ENCODE results near the gene SULF2.

The SULF2 gene

DNA sequence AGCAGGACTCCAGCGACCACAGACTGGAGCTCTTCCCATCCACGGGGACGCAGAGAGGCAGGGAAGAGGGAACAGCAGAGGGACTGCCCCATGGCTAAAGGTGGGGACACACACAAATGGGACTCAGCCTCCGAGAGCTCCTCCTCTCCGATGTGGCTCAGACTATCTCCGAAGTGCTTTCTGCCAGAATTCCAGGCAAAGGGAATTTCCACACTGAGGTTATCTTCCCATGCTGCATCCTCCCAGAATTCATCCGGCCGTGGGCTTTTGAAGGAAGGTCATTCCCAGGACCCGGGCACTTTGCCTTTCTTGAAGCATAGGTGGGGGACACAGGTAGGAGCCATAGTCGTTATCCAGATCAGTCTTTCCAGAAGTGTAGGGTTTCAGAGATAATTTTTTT, 67.9 kb downstream of the SULF2 start:
- DNase-seq (ENCODE audit: low read depth in 1 of 2, low spot score in 1 of 2), result no peak

DNA sequence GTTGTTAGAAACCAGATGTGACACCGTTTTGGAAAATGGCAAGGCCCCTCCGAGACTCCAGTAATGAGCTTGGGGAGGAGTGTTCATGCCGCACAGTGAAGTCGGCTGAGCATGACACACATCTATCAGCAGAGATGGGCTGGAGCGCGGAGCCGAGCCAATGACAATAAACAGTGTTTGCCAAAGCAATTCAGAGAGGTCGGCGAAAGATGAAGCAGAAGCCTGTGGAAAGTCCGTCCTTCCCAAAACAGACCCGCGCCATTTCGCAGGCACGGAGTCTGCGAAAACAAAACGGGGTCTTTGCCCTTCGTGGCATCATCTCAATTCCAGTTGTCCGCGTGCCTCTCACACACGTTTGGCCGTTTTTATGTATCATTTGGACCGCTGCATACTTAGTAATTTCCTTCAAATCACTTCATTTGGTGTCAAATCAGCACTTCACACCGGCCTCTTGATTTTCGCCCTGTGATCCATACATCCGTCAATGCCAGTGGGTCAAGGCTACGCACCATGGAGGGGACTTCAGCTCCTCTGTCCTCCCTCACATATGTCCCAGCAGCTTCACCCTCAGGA, 71.3 kb downstream of the SULF2 start:
- DNase-seq (ENCODE audit: low read depth in 1 of 2, low spot score in 1 of 2), result no peak

DNA sequence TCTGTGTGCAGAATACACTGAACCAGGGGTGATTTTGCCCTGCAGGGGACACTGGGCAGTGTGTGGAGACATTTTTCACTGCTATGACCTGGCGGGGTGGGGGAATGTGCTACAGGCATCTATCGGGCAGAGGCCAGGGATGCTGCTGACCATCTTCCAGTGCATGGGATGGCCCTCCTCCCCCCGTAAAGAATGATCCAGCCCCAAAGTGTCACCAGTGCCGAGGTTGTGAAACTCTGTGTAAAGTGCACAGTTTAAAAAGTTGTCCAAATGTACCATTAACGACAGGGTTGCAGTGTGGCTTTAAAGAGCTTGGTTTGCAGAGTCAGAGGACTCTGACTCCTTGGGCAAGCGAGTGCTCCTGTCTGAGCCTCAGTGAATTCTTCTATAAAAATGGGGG, 72.1 kb downstream of the SULF2 start:
- no peak for DNase-seq (ENCODE audit: low read depth in 1 of 2, low spot score in 1 of 2)

DNA sequence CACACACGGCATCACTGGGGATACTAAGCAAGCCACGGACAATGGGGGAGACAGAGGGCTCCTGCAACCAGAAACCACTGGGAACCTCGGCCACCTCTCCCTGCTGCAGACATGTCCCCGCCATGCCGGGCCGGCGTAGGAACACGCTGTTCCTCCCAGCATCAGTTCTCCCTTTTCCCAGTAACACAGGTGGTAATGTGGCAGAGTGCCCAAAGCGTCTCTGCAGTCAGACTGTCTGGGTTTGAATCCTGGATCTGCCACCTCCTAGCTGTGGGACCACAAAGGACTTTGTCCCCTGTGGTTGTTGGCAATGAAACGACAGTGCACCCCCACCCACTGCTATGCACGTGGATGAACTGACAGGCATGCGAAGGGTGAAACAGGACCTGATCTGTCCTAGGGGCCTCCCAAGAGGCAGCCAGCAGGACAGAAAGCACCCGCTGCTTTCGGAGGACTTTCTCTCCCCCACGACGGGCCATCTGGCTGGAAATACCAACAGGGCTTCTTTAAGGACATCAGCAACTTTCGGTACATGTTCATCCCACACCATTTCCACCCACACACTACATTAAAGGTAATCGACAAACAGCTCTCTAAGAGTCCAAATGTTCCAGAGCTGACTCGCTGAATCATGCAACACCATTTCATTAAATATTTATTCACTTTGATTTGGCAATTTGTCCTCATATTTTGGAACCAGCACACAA, 74.1 kb downstream of the SULF2 start:
- DNase-seq (ENCODE audit: low read depth in 1 of 2, low spot score in 1 of 2), result no peak

DNA sequence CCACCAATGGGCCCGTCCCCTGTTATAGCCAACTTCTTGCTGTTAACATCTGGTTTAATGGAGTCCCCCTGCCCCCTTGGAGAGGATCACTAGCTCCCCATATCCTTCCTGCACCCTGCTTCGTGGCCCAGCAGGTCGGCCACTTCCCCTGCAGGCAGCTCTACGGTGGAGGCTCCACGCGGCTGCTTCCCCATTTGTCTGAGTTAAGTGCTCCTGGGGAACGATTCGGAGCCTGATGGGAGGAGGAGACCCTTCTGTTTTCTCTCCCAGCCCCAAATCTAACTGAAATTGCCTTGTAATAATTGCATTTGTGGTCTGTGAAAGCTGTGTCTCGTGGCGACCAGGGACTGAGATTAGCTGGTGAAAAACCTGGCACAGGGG, 74.6 kb downstream of the SULF2 start:
- no peak for DNase-seq (ENCODE audit: low read depth in 1 of 2, low spot score in 1 of 2)

DNA sequence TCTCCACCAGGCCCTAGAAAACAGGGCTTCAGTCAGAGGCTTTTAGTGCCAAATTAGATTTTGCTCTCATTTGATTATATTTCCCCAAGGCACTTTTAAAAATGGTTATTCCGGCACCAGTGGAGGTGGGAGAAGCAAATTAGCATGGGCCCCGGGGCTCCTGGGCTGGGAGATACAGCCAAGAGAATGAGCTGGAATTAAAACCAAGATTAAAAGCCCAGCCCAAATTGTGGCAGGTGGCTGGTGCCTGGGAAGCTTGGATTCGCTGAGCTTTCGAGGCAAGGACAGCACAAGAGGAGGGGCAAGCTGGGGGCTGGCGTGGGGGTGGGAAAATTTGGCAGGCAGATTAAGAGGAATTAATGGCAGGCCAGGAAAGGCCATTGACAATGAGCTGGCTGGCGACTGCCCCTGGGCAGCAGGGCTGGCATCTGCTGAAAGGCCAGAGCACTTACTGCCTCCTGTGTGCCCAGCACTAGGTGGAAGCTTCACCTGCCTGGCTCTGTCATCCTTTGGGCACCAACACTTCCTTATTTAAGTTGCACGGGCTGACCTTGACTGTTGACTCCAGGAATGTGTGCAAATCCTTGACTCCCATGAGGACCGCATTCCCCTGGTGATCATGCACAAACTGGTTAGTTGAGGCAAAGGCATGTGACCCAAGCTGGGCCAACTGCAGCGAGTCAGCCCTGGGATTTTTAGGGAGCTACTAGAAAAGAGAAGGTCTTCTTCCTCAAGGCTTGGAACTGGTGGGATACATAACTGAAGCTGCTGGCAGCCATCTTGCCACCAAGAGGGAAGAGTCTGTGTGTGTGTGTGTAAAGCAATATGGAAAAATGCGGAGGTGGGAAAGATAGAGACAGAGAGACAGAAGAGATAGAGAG, 76.1 kb downstream of the SULF2 start:
- DNase-seq (ENCODE audit: low read depth in 1 of 2, low spot score in 1 of 2), result no peak

DNA sequence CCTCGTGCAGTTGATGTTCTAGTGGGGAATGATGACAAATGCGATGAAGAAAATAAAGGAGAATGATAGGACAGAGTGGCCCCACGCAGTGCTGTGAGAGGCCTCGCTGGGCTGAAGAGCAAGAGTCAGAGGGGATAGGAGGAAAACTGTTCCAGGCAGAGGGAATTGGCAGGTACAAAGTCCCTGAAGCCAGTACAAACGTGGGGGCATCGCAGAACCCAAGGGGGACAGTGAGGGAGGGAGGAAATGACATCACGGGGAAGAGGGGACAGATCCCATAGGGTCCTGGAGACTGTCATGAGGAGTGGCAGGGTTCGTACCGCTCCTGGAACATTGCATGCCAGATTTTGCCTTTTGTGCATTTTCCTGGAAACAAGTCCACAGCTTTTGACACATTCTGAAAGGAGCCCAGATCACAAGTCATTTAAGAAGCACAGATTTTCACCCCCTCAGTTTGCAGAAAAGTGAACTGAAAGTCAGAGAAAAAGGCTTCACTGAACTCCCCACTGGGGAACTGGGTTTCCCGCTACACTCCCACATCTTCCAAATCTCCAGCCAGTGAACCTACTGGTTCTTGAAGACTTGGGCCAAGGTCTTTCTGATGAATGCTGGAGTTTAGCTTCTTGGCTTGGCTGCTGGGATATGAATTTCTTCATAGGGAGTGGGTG, 77.0 kb downstream of the SULF2 start:
- no peak for DNase-seq (ENCODE audit: low read depth in 1 of 2, low spot score in 1 of 2)

DNA sequence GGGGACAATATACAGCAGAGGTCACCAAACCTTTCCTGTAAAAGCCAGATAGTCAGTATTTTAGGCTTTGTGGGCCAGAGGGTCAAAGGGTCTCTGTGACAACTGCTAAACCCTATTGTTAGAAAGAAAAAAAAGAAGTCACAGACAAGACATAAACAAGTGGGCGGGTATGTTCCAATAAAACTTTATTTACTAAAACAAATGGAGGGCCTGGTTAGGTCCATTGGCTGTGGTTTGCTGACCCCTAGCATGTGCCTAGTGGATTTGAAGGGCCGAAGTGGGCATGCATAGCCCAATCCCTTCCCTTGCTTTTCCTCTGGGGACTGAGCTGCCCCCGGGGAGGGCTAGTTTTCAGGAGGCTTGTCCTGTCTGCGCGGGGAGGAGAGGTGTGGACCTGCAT, 78.9 kb downstream of the SULF2 start:
- DNase-seq (ENCODE audit: low read depth in 1 of 2, low spot score in 1 of 2), result no peak

DNA sequence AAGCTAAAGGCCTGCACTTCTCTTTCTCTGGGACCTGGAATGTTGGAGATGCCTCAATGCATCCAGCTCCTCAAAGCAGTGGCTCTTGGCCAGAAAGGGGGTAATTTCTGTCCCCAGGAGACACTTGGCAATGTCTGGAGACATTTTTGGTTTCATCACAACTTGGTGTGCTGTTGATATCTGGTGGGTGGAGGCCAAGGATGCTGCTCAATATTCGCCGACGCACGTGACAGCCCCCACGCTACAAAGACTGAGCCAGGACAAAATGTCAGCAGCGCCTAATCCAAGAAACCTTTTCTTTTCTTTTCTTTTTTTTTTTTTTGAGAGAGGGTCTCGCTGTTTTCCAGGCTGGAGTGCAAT, 79.8 kb downstream of the SULF2 start:
- no peak for DNase-seq (ENCODE audit: low read depth in 1 of 2, low spot score in 1 of 2)

DNA sequence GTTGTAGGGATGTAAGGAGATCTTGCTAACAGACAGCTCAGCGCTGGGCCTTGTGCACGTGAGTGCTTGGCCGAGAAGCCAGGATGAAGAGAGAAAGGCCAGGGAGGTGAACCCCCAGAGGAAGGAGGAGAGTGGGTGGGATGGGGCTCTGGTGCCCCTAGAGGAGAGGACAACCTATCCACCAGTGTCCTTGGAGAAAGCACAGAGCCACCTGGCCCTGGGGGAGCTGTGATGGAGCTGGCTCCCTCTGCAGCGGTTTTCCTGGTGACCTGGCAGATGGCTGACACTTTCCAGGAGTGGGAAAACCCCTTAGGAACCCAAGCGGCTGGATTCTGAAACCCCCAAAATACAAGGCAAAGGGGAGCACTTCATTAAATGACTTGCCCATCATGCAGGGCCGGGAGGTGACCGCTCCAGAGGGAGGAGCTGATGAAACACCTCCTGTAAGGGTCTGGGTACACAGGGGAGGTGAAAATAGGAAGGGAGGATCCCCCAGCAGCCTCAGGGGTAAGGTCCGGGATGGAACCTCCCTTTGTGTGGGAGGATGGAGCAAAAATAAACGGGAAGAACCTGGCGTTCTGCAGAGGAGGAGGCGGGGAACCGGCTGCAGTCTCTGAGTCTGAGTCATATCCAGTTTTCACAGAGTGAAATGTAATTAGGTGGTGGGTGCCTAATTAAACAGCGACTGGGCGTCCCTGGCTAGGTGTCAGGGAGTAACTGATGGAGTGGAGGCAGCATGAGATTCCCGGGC, 80.4 kb downstream of the SULF2 start:
- no peak for DNase-seq (ENCODE audit: low read depth in 1 of 2, low spot score in 1 of 2)

DNA sequence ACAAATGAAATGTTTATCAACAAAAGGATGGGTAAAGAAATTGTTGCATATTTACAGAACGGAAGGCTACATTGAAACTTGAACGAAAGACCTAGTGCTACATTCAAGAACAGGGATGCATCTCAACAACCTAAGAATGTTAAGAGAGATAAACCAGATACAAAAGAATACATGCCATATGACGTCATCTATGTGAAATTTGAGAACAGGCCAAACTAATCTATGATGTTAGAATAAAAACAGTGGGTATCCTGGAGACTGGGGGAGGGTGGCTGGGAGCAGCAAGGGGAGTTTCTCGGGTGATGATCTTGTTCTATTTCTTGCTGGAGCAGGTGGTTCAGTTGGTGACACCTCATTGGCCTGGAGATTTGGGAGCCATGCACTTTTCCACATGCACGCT, 81.5 kb downstream of the SULF2 start:
- DNase-seq (ENCODE audit: low read depth in 1 of 2, low spot score in 1 of 2), result no peak

DNA sequence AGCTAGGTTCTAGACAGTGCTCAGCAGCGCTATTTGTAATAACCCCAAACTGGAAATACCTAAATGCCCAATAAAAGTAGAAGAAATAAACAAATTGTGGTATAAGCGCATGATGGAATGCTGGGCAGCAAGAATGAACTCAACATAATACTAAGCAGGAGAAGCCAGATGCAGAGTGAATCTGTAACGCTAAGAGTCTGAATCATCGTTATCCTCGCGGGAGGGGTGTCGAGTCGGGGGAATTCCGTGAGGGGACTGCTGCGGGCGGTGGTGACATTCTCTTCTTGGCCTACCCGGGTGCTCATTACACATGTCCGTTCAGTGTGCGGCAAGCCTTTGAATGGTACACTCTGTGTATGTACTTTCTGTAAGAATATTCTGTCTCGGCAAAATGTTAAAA, 83.7 kb downstream of the SULF2 start:
- DNase-seq (ENCODE audit: low read depth in 1 of 2, low spot score in 1 of 2), result no peak

DNA sequence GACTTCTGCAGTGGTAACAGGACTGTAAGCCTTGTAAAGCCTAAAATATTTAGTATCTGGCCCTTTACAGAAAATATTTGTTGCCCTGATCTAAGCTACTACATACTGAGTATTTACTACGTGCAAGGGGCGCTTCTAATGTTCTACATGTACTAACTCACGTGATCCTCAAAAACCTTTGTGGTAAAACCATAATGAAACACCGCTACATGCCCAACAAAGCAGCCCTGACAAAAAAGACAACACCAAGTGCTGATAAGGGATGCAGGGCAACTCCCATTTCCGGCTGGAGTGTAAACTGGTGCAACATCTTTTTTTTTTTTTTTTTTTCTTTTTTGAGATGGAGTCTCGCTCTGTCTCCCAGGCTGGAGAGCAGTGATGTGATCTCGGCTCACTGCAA, 85.0 kb downstream of the SULF2 start:
- no peak for DNase-seq (ENCODE audit: low read depth in 1 of 2, low spot score in 1 of 2)

DNA sequence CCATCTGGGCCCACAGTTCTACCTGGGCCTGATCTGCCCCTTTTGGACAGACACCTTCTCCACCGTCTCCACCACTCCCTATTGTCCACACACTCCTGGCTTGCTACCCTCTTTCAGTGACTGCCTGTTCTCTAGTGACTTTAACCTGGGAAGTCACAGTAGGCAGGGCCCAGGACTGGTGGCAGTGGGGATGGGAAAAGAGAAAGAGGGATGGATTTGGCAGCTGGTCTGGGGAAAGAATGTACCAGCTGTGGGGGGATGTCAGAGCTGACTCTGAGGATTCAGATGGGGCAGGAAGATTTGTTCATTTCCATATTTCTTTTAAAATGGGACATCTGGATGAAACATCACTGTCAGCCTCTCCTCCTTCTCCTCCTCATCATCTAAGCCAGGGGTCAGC, 85.5 kb downstream of the SULF2 start:
- no peak for DNase-seq (ENCODE audit: low read depth in 1 of 2, low spot score in 1 of 2)

DNA sequence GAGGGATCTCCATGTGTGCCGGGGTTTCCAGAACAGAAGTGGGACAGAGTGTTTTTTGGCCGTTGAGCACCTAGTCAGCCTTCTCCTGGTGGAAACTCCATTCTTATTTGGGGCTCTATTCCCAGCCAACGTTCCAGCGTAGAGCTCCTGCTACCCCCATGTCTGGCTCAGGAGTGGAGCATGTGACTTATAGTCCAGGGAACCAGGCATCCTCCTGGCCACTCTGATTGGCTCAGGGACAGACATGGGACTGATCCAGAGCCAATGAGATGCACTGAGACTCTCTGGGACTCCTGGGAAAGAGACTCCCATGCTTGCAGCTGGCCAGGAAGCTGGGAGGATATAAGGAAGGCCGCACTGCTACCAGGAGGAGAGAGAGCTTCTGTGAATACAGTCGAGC, 87.1 kb downstream of the SULF2 start:
- no peak for DNase-seq (ENCODE audit: low read depth in 1 of 2, low spot score in 1 of 2)

DNA sequence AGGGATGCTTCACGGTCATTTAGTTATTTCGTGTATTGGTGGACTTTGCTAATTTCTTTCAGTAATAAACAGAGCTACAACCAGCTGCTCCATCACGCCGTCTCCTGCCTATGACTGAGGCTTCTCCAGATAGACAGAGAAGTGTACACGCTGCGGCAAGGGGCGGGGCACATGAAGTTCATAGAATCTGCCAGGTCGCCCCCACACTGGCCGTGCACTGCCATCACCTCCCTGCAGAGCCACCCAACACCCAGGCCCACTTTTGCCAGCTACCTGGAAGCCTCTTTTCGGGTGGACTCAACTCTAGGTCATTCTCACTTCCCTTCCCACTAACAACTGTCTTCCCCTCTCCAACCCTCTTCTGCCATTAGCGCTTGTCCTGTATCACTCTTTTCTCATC, 88.4 kb downstream of the SULF2 start:
- DNase-seq (ENCODE audit: low read depth in 1 of 2, low spot score in 1 of 2), result no peak

DNA sequence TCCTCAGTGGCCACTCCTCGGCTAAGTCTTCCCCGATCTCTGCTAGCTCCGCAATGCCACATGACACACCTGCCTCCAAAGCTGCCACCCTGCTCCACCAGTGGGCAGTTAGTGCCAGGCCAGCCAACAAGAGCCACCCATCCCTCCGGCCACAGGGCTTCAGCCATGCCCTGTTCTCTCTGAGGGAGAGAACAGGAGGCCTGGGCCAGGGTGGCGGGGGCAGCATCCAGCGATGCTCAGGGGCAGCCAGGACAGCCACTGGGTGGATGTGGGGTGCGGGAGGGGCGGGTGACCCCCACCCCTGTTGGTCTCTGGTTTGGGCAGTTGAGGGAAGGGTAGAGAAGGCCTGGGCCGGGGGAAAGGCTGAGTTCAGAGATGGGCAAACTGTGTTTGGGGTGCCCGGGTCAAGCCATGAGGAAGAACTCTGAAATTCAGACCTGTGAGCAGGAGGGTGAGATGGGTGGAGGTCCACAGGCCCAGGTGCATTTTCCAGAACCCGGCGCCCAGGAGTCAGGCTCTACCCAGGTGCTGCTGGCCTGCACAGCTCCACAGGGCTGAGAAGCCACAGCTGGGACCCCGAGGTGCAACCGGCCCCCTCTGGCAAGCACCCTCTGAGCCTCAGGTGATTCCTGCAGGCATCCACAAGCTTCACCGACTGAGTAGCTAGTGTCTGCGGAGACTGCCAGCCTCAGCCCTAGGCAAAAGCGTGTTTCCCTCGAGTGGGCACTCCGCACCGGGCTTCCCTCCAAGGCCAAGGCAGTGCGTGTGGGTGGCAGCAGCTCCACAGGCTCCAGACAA, 91.1 kb downstream of the SULF2 start:
- DNase-seq (ENCODE audit: low read depth in 1 of 2, low spot score in 1 of 2), result no peak

DNA sequence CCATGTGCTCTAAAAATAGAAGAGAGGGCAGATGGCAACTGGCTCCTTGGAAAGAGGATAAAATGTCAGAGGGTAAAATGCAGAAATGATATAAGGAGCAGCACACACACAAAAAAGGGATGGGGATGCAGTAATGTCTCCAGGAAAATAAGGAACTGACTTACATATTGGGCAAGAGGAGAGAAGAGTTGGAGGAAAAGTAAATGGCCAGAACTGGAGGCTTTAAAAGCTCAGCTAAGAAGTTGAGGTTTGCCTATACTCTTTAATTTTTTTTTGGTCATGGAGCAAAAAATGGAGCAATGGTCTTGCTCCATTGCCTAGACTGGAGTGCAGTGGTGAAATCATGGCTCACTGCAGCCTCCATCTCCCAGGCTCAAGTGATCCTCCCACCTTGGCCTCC, 93.7 kb downstream of the SULF2 start:
- DNase-seq (ENCODE audit: low read depth in 1 of 2, low spot score in 1 of 2), result no peak

DNA sequence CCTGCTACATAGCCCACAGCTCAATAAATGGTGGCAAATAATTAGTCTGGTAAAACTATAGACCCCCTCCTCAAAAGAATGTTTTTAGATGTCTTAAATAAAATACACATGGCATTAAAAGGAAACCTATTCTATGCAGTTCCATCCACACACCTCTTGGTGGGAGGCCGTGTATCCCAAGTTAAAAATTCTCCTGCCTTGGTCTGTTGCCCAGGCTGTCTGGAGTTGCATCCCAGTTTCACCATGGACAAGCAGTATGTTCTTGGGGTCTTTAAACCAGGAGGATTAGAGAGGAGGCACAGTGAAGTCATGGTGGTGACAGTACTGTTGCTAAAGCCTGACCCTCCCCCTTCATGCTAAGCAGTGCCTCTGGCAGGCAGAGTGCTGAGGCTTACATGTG, 95.5 kb downstream of the SULF2 start:
- no peak for DNase-seq (ENCODE audit: low read depth in 1 of 2, low spot score in 1 of 2)

Data from activated CD4-positive, alpha-beta T cell treated with anti-CD3 and anti-CD28 coated beads, Interleukin-2, amount 50 U/mL, for 24 hours (primary cell).